ENCODE results near the gene FNDC3A.
A peak's percentile ranks its signal among the peaks of the same experiment; 100 is the strongest.
"Not testable (repeated sequence)": the region's sequence is repeated elsewhere in the genome, so short reads cannot be mapped to it uniquely, and the experiment has no call there.

Gene FNDC3A

DNA sequence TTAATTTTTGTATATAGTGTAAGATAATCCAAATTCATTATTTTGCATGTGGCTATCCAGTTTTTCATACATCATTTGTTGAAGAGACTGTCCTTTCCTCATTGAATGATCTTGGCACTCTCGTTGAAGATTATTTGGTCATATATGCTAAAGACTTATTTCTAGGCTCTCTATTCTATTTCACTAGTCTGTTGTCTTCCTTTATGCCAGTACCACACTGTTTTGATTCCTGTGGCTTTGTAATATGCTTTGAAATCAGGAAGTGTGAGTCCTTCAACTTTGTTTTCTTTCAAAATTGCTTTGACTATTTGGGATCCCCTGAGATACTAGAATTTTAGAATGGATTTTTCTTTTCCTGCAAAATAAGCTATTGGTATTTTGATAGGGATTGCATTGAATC lies 24.5 kb downstream of the FNDC3A start:
- no peak for DNase-seq
- Mint-ChIP-seq H3K9me3 (peaks cover 33 to 48% of the 10 kb centered on the region in 2 donors), H3K27me3 (no peaks in the 10 kb centered on the region), H3K27ac (no peak overlapping the region), H3K4me1 (peaks cover 21% of the 10 kb centered on the region), H3K4me3 (no peak overlapping the region)
- no peak for ATAC-seq

DNA sequence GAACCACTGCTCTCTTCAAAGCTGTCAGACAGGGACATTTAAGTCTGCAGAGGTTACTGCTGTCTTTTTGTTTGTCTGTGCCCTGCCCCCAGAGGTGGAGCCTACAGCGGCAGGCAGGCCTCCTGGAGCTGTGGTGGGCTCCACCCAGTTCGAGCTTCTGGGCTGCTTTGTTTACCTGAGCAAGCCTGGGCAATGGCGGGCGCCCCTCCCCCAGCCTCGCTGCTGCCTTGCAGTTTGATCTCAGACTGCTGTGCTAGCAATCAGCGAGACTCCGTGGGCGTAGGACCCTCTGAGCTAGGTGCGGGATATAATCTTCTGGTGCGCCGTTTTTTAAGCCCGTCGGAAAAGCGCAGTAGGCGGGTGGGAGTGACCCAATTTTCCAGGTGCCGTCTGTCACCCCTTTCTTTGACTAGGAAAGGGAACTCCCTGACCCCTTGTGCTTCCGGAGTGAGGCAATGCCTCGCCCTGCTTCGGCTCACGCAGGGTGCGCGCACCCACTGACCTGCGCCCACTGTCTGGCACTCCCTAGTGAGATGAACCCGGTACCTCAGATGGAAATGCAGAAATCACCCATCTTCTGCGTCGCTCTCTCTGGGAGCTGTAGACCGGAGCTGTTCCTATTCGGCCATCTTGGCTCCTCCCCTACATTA lies 43.4 kb downstream of the FNDC3A start:
- H3K9me3 Mint-ChIP-seq, H3K27ac Mint-ChIP-seq, DNase-seq, ATAC-seq, H3K4me3 Mint-ChIP-seq, H3K27me3 Mint-ChIP-seq: not testable (repeated sequence)
- peaks cover 24% of the 10 kb centered on the region for H3K4me1 Mint-ChIP-seq

GRCh38 chr13:49020328-49020727 lies 44.6 kb downstream of the FNDC3A start:
- DNase-seq: no peak
- ATAC-seq: peak; percentile 40
- peaks cover 24% of the 10 kb centered on the region for H3K4me1 Mint-ChIP-seq
- no peaks in the 10 kb centered on the region for H3K9me3 Mint-ChIP-seq
- no peaks in the 10 kb centered on the region for H3K27me3 Mint-ChIP-seq
- no peak overlapping the region for H3K27ac Mint-ChIP-seq
- no peak overlapping the region for H3K4me3 Mint-ChIP-seq

DNA sequence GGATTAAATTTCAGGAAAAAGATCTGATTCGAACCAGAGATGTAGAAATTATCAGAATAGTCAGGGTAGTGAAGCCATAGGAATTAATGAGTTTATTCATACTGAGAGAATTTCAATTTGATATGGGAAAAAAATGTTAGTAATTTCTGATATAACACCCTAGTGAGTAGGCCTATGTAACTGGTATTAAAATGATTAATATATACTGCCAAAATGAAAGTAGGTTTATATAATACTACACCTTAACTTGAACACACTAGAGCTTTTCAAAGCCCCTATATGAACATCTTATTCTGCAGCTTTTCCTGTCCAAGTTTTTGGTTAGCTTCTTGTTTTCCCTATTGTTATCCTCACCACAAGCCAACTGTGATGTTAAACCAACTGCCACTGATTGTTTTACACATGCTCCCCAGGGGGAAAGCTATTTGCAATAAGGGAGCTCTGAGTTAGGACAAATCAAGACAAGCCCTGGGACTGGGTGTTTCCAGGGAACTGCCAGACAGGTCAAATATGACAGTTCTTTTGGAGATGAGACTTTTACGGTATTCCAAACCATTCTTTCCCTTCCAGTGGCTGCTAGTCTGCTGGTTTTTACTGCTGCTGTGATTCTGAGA lies 45.3 kb downstream of the FNDC3A start:
- Mint-ChIP-seq H3K9me3 (no peaks in the 10 kb centered on the region), H3K27me3 (no peaks in the 10 kb centered on the region), H3K4me1 (peaks cover 24% of the 10 kb centered on the region), H3K27ac (peak overlapping the region in 1 of 2 donors; percentile 52), H3K4me3 (peak overlapping the region; percentile 42 to 44)
- DNase-seq (no peak), ATAC-seq (peak; percentile 86)

DNA sequence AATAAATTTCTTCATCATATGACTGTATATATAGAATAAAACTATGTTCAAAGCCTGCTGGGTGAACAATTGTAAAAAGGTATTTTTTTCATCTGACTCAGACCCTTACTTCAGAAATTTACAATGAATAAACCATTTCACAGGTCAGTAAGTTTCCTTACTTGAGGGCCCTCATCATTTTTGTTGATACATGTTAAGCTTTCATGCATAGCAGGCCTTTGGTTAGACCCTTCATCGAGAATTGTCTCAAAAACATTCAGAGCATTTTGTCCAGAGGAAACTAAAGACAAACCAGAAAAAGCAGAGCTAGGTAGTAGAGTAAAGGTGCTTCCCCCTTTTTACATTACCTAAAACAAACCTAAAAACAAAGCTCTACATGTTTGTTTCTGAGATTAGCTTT lies 46.2 kb downstream of the FNDC3A start:
- H3K9me3 Mint-ChIP-seq: peaks cover 0 to 5% of the 10 kb centered on the region in 2 donors
- H3K27ac Mint-ChIP-seq: no peak overlapping the region
- no peak for DNase-seq
- ATAC-seq: no peak
- peaks cover 30% of the 10 kb centered on the region for H3K4me1 Mint-ChIP-seq
- H3K4me3 Mint-ChIP-seq: peak overlapping the region in 1 of 2 donors; percentile 31
- H3K27me3 Mint-ChIP-seq: no peaks in the 10 kb centered on the region

DNA sequence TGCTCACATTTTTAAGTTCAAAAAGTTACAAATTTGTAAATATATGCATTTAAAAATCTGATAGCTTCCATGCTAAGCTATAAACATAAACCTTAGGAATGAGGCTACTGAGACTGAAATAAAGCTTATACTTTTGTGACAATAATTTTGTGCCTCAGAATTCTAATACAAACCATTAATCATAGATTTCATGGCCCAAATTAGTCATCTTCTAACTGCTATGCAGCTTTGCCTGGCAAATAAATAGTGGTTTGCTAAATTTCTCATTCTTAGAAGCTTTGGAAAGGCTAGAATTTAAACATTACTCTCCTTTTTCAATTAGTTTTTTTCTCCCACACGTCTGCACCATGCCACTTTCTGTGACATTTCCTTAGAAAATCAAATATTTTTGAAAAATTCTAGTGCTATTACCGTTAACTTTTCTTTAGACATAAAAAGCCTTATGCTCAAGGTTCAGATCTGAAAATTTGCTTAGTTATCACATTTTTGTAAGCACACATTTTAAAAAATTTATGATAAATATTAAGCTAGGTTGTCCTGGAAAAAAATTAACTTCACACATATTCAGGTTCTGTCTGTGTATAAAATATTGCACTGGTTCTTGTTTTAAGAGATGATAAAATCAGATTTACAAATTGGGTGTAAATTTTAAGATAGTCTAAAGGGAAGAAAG lies 46.9 kb downstream of the FNDC3A start:
- peaks cover 0 to 9% of the 10 kb centered on the region in 2 donors for H3K9me3 Mint-ChIP-seq
- no peaks in the 10 kb centered on the region for H3K27me3 Mint-ChIP-seq
- ATAC-seq (no peak), DNase-seq (no peak)
- H3K4me3 Mint-ChIP-seq: peak overlapping the region in 1 of 2 donors; percentile 10
- peaks cover 31% of the 10 kb centered on the region for H3K4me1 Mint-ChIP-seq
- no peak overlapping the region for H3K27ac Mint-ChIP-seq

DNA sequence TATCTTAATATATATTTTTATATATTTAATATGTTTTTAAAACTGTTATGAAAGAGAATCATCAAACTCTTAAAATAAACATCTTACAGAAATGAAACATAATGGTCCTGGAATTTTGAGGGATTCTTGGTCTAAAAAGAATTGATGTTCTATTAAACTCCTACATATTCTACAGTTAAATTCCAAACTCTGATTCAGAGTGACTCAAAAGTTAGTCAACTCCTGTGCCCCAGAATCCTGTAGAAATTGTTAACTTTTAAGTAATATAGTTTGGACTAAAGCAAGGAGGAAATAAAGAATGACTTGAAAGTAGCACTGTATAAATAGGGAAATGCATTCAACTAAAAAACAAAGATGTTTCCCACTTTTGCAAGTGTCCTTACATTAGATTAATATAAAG lies 47.7 kb downstream of the FNDC3A start:
- Mint-ChIP-seq H3K4me3 (no peak overlapping the region), H3K4me1 (peaks cover 35% of the 10 kb centered on the region), H3K27ac (no peak overlapping the region), H3K27me3 (no peaks in the 10 kb centered on the region), H3K9me3 (peaks cover 0 to 10% of the 10 kb centered on the region in 2 donors)
- no peak for DNase-seq
- ATAC-seq: no peak

GRCh38 chr13:49026851-49027250 lies 51.1 kb downstream of the FNDC3A start:
- Mint-ChIP-seq H3K27ac (peak overlapping the region in 1 of 2 donors; percentile 49), H3K9me3 (peaks cover 7 to 16% of the 10 kb centered on the region in 2 donors), H3K4me3 (no peak overlapping the region), H3K27me3 (no peaks in the 10 kb centered on the region), H3K4me1 (peaks cover 20% of the 10 kb centered on the region)
- DNase-seq (no peak), ATAC-seq (no peak)

- Mint-ChIP-seq H3K27me3 (no peaks in the 10 kb centered on the region), H3K4me3 (no peak overlapping the region), H3K27ac (no peak overlapping the region), H3K4me1 (peaks cover 16% of the 10 kb centered on the region), H3K9me3 (peaks cover 7 to 16% of the 10 kb centered on the region in 2 donors)
- no peak for DNase-seq
- peak; percentile 58 for ATAC-seq
Measured at GRCh38 chr13:49029570-49029969, 53.9 kb downstream of the FNDC3A start.

GRCh38 chr13:49030213-49030612 lies 54.5 kb downstream of the FNDC3A start:
- ATAC-seq: no peak
- Mint-ChIP-seq H3K4me1 (peaks cover 16% of the 10 kb centered on the region), H3K27me3 (no peaks in the 10 kb centered on the region)

GRCh38 chr13:49040872-49041271 lies 65.2 kb downstream of the FNDC3A start:
- no peak for ATAC-seq
- no peak for DNase-seq
- H3K4me1 Mint-ChIP-seq: peaks cover 14% of the 10 kb centered on the region
- H3K9me3 Mint-ChIP-seq: no peaks in the 10 kb centered on the region
- no peak overlapping the region for H3K4me3 Mint-ChIP-seq
- no peak overlapping the region for H3K27ac Mint-ChIP-seq
- no peaks in the 10 kb centered on the region for H3K27me3 Mint-ChIP-seq

More at GRCh38 chr13:49030213-49030612, 54.5 kb downstream of the FNDC3A start:
- H3K9me3 Mint-ChIP-seq: peaks cover 7 to 16% of the 10 kb centered on the region in 2 donors
- no peak overlapping the region for H3K27ac Mint-ChIP-seq
- DNase-seq: no peak
- no peak overlapping the region for H3K4me3 Mint-ChIP-seq

GRCh38 chr13:49042476-49042875 lies 66.8 kb downstream of the FNDC3A start:
- Mint-ChIP-seq H3K4me1 (peaks cover 14% of the 10 kb centered on the region), H3K27me3 (no peaks in the 10 kb centered on the region), H3K9me3 (no peaks in the 10 kb centered on the region), H3K27ac (no peak overlapping the region), H3K4me3 (no peak overlapping the region)
- ATAC-seq (no peak), DNase-seq (no peak)

DNA sequence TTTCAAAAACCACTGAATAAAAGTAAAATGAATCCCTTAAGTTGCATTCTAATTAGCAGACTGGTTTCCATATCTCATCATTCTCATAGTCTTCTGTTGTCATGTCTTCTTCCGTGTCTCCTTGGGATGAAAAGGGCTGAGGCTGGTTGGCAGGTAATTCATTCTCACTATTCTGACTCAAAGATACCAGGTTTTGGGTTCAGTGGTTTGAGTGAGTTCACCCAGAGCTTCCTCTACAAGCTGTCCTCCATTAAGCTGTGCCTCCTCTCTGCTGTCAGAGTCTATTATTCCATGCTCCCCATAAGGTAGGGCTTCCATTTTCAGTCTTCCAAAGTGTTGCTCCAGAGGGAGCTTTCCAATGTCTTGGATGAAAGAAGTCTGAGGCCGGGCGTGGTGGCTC lies 68.3 kb downstream of the FNDC3A start:
- ATAC-seq (peak; percentile 68), DNase-seq (no peak)
- Mint-ChIP-seq H3K9me3 (peaks cover 6 to 10% of the 10 kb centered on the region in 2 donors), H3K27ac (no peak overlapping the region), H3K4me3 (no peak overlapping the region), H3K4me1 (peaks cover 30% of the 10 kb centered on the region), H3K27me3 (no peaks in the 10 kb centered on the region)

GRCh38 chr13:49044836-49045235 lies 69.1 kb downstream of the FNDC3A start:
- Mint-ChIP-seq H3K27ac (no peak overlapping the region), H3K9me3 (peaks cover 10 to 12% of the 10 kb centered on the region in 2 donors), H3K4me1 (peaks cover 32% of the 10 kb centered on the region), H3K4me3 (no peak overlapping the region), H3K27me3 (no peaks in the 10 kb centered on the region)
- ATAC-seq (no peak), DNase-seq (no peak)

GRCh38 chr13:49046002-49046401 lies 70.3 kb downstream of the FNDC3A start:
- Mint-ChIP-seq H3K27me3 (no peaks in the 10 kb centered on the region), H3K9me3 (peaks cover 17 to 18% of the 10 kb centered on the region in 2 donors), H3K27ac (no peak overlapping the region), H3K4me1 (peaks cover 43% of the 10 kb centered on the region), H3K4me3 (no peak overlapping the region)
- no peak for DNase-seq
- no peak for ATAC-seq

- ATAC-seq: no peak
- Mint-ChIP-seq H3K4me1 (peaks cover 47% of the 10 kb centered on the region), H3K27ac (no peak overlapping the region), H3K9me3 (peaks cover 17 to 22% of the 10 kb centered on the region in 2 donors), H3K27me3 (no peaks in the 10 kb centered on the region), H3K4me3 (no peak overlapping the region)
- DNase-seq: no peak
Measured at GRCh38 chr13:49046519-49046918, 70.8 kb downstream of the FNDC3A start.

Measured in stimulated activated naive CD8-positive, alpha-beta T cell treated with anti-CD3 and anti-CD28 coated beads, Interleukin-15, amount 100 ng/mL, for 72 hours (primary cell).